ENCODE data around the gene LCN10. TPM values are rescaled to one million over a fixed set of nuclear protein-coding genes. Genes with fewer than 3 reads are reported as not detected.

Gene LCN10
- total RNA-seq, 2 donors from 2014 or later: 0.11 to 3.3 TPM

- Histone ChIP-seq H3K27ac (no peak overlapping the region), H3K27me3 (peaks cover 27% of the 10 kb centered on the region), H3K4me3 (no peak overlapping the region), H3K9me3 (no peaks in the 10 kb centered on the region), H3K9ac (ENCODE audit: low read depth in 2 of 2, low read length in 2 of 2) (no peak overlapping the region), H3K4me1 (no peaks in the 10 kb centered on the region), H3K36me3 (no peaks in the 10 kb centered on the region)
- no peak for TF ChIP-seq CTCF (IDR thresholded peaks at IDR 0.05)
- no peak for DNase-seq
- intact Hi-C loops (cut with DNase I): no loop called here
Measured at GRCh38 chr9:136740069-136740468, 2.7 kb downstream of the LCN10 start.

DNA sequence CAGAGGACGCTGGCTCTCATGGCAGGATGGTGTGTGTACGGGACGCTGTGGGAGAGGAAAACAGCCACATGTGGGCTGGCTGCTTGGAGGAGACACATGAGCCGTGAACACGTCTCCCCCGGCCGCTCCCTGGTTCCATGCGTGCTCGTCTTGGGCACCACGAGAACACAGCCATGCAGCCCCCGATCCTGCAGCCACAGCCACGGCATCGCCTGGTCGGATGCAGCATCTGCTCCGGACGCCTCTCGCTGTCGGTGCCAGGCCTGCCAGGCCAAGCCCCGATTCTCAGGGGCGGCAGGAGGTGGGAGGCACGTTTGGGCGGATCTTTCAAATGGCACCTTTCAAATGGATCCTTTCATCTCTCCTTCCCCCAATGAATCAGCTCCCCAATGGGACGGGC is 3.2 kb downstream of the LCN10 start:
- DNase-seq: no peak

DNA sequence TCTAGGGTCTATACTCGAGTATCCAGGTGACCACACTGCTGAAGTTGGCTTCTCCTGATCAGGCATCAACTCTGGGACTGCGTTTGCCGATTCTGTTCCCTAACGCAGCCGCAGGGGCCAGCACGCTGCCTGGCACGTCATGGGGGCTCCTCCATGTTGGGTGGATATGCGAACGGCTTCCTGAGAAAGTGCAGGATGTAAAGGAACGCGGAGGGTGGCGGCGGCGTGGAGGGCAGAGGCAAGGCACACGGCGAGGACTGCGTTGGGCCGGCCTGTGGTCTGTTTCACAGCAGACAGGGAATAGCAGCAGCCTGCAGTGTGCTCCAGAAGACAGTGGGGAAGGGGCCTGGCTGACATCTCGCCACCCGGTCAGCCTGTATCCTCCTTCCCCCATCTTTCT is 3.8 kb downstream of the LCN10 start:
- DNase-seq: no peak
- Histone ChIP-seq H3K27me3 (peaks cover 27% of the 10 kb centered on the region), H3K36me3 (no peaks in the 10 kb centered on the region), H3K9me3 (no peaks in the 10 kb centered on the region), H3K4me1 (no peaks in the 10 kb centered on the region), H3K4me3 (no peak overlapping the region), H3K9ac (ENCODE audit: low read depth in 2 of 2, low read length in 2 of 2) (no peak overlapping the region), H3K27ac (no peak overlapping the region)
- TF ChIP-seq CTCF (IDR thresholded peaks at IDR 0.05): no peak
- intact Hi-C loops (cut with DNase I): no loop called here

More for the DNA sequence above, 3.2 kb downstream of the LCN10 start:
- Histone ChIP-seq H3K9ac (ENCODE audit: low read depth in 2 of 2, low read length in 2 of 2) (no peak overlapping the region), H3K27me3 (peaks cover 27% of the 10 kb centered on the region), H3K36me3 (no peaks in the 10 kb centered on the region), H3K4me3 (no peak overlapping the region), H3K27ac (no peak overlapping the region), H3K4me1 (no peaks in the 10 kb centered on the region), H3K9me3 (no peaks in the 10 kb centered on the region)
- TF ChIP-seq CTCF (IDR thresholded peaks at IDR 0.05): no peak
- intact Hi-C loops (cut with DNase I): no loop called here

DNA sequence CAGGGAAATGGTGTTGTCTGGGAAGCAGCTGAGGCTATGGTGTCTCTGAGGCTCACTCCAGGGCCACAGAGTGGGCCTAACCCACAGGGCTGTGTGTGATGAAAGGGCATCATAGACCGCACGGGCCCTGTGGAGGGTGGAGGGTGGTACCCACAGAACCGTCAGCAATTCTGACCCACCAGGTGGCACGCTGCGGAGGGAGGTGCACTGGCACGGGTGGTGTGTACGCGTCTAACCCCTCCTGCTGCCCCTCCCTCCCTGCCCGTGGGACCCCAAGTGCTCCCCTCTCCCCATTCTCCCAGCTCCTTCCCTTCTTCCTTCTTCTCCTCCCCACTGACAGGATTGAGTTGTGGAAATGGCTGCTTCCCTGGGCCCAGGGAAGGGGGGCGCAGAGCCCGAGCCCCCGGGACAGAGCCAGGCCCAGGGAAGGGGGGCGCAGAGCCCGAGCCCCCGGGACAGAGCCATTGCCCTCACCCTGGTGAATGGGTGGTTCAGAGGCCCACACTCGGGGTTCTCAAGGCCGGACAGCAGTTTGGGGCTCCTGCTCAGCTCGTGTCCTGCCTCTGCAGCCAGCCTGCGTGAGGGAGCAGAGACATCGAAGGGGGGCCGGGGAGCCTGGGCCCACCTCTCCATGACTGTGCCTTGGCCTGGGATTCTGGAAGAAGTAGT is 6.8 kb downstream of the LCN10 start:
- H3K27ac ChIP-seq: no peak overlapping the region
- no peaks in the 10 kb centered on the region for H3K36me3 ChIP-seq
- H3K9me3 ChIP-seq: no peaks in the 10 kb centered on the region
- DNase-seq: no peak
- H3K9ac ChIP-seq (ENCODE audit: low read depth in 2 of 2, low read length in 2 of 2): no peak overlapping the region
- intact Hi-C loops (cut with DNase I): no loop called here
- TF ChIP-seq CTCF (IDR thresholded peaks at IDR 0.05): no peak
- no peaks in the 10 kb centered on the region for H3K4me1 ChIP-seq
- no peak overlapping the region for H3K4me3 ChIP-seq
- peaks cover 4% of the 10 kb centered on the region for H3K27me3 ChIP-seq

DNA sequence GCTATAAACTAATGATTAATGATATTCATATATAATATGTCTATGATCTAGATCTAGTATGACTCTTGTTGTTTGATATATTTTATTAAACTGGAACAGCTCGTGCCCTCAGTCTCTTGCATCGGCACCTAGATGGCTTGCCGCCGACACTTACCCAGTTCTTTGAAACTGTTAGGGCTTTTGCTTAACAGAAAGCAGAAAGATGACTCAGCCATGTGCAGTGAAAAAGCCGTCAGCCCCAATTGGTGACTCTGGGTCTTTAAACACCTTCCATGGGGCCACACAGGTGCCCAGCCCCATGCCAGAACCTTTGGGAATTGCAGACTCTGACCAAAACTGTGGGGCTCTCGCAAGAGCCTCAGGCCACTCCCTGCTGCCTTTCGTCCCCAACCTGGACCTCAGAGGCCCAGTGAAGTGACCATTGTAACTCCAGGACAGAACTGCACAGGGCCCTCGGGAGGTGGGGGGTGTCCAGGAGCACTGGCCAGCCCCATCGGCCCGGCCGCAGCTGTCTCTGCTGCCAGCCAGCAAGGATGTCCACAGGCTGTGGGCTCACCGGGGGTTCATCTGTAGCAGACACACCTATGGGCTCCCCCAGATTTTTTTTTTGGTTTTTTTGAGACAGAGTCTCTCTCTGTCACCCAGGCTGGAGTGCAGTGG is 7.8 kb downstream of the LCN10 start:
- intact Hi-C loops (cut with DNase I): no loop called here
- no peak for TF ChIP-seq CTCF (IDR thresholded peaks at IDR 0.05)
- no peaks in the 10 kb centered on the region for H3K36me3 ChIP-seq

More for the DNA sequence above, 7.8 kb downstream of the LCN10 start:
- Histone ChIP-seq H3K27me3 (no peaks in the 10 kb centered on the region), H3K4me3 (no peak overlapping the region), H3K4me1 (no peaks in the 10 kb centered on the region), H3K9me3 (no peaks in the 10 kb centered on the region), H3K9ac (ENCODE audit: low read depth in 2 of 2, low read length in 2 of 2) (no peak overlapping the region), H3K27ac (no peak overlapping the region)
- DNase-seq: no peak

Data from colonic mucosa (tissue), 4 donors.